DOHH2 (cell line): ENCODE data around the gene GNAS-AS1.

Experiments
- H3F3A ChIP-seq: fragments of 200-600 bp; sonication (generic), shearing (Covaris generic); 2 replicates; pipeline ENCODE4 v1.6.0; 2016; ENCODE audit warnings: antibody characterized with exemption, mild to moderate bottlenecking; ENCODE audit not compliant: control insufficient read depth, insufficient read depth
- H3K27ac ChIP-seq: fragments of 200-600 bp; sonication (generic); 2 replicates; pipeline ENCODE4 v1.5.1; 2014; ENCODE audit warnings: low read depth, mild to moderate bottlenecking, low read length, moderate library complexity
- H3K27me3 ChIP-seq: fragments of 200-600 bp; sonication (generic); 2 replicates; pipeline ENCODE4 v1.6.1; 2014; ENCODE audit warnings: mild to moderate bottlenecking, low read length, mixed read lengths; ENCODE audit not compliant: control insufficient read depth
- H3K36me3 ChIP-seq: fragments of 200-600 bp; sonication (generic); 2 replicates; pipeline ENCODE4 v1.6.1; 2014; ENCODE audit warnings: mild to moderate bottlenecking, low read length, moderate library complexity, mixed read lengths; ENCODE audit not compliant: control insufficient read depth
- H3K4me1 ChIP-seq: fragments of 200-600 bp; sonication (generic); 2 replicates; pipeline ENCODE4 v1.6.1; 2014; ENCODE audit warnings: mild to moderate bottlenecking, low read length, mixed read lengths; ENCODE audit not compliant: control insufficient read depth
- H3K4me2 ChIP-seq: fragments of 200-600 bp; sonication (generic); 2 replicates; pipeline ENCODE4 v1.6.0; 2014; ENCODE audit warnings: mild to moderate bottlenecking, low read length, moderate library complexity
- H3K4me3 ChIP-seq: fragments of 200-600 bp; sonication (generic); 2 replicates; pipeline ENCODE4 v1.5.1; 2014; ENCODE audit warnings: mild to moderate bottlenecking, low read length, mixed read lengths
- H3K79me2 ChIP-seq: fragments of 200-600 bp; sonication (generic); 2 replicates; pipeline ENCODE4 v1.6.1; 2014; ENCODE audit warnings: mild to moderate bottlenecking, low read length, mixed read lengths; ENCODE audit not compliant: control insufficient read depth
- H3K9me2 ChIP-seq: fragments of 200-600 bp; sonication (generic); replicated peaks from 2 replicates; pipeline ENCODE4 v1.6.1; 2014; ENCODE audit warnings: mild to moderate bottlenecking, low read length, mixed read lengths; ENCODE audit not compliant: control insufficient read depth
- H3K9me3 ChIP-seq: fragments of 200-600 bp; sonication (generic); 2 replicates; pipeline ENCODE4 v1.6.1; 2014; ENCODE audit warnings: antibody characterized with exemption, low read length, mixed read lengths; ENCODE audit not compliant: control insufficient read depth, insufficient read depth
- H4K20me1 ChIP-seq: fragments of 200-600 bp; sonication (generic); 2 replicates; pipeline ENCODE4 v1.6.0; 2014; ENCODE audit warnings: low read depth, mild to moderate bottlenecking, antibody characterized with exemption, low read length, moderate library complexity; ENCODE audit not compliant: control insufficient read depth, insufficient read depth
- CTCF ChIP-seq: fragments of 200-600 bp; sonication (generic); IDR thresholded peaks from one replicate; pipeline ENCODE4 v1.5.1; 2014; ENCODE audit warnings: antibody characterized with exemption, mild to moderate bottlenecking, low read depth, low read length; ENCODE audit not compliant: poor library complexity, severe bottlenecking
- EZH2phosphoT487 ChIP-seq: fragments of 200-600 bp; sonication (generic); IDR thresholded peaks from 2 replicates; pipeline ENCODE4 v1.6.1; 2017; ENCODE audit warnings: borderline replicate concordance, mild to moderate bottlenecking, antibody characterized with exemption, low read length, moderate library complexity, mixed read lengths

GNAS-AS1 gene

GRCh38 chr20:58843128-58843556 is 7.6 kb downstream of the GNAS-AS1 start:
- TF ChIP-seq EZH2phosphoT487 (no peak), CTCF (no peak)
- H3K4me3 ChIP-seq = no peak overlapping the region
- peaks cover 4% of the 10 kb centered on the region; the same call in 1 of the 2 replicates for H3K27me3 ChIP-seq
- no peaks in the 10 kb centered on the region for H3K4me1 ChIP-seq
- H4K20me1 ChIP-seq = 0 out of 2 replicates have a peak, but pooled peaks cover 3% of the 10 kb centered on the region
- H3K79me2 ChIP-seq = peaks cover 30% of the 10 kb centered on the region
- no peaks in the 10 kb centered on the region for H3K9me2 ChIP-seq
- no peaks in the 10 kb centered on the region for H3F3A ChIP-seq
- H3K9me3 ChIP-seq = no peaks in the 10 kb centered on the region
- peaks cover 3% of the 10 kb centered on the region; the same call in 1 of the 2 replicates for H3K36me3 ChIP-seq
- no peak overlapping the region for H3K4me2 ChIP-seq
- H3K27ac ChIP-seq = no peak overlapping the region

DNA sequence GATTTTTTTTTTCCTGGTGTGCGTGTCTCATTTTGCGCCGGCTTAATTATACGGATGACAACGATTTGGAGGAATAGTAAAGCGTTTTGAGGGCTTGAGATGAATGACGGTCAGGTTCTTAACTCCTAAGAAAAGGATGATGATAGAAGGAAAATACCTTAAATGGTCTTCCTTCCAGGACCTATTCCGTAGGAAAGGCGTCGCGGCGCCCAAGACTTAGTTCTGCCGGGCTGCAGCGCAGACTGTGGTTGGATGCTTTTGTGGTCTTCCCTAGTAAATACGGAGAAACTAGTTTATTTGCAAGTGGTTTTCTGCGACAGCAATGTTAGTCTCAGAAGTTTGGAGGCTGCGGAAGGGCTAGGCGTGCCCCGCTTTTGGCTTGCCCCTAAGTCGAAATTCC is 8.4 kb downstream of the GNAS-AS1 start:
- H3K4me3 ChIP-seq = no peak overlapping the region
- no peak overlapping the region for H3K27ac ChIP-seq
- no peaks in the 10 kb centered on the region for H3K4me1 ChIP-seq
- TF ChIP-seq EZH2phosphoT487 (no peak), CTCF (no peak)
- no peaks in the 10 kb centered on the region for H3K9me2 ChIP-seq
- H3K9me3 ChIP-seq = no peaks in the 10 kb centered on the region
- H3K36me3 ChIP-seq = peaks cover 2% of the 10 kb centered on the region; the same call in 1 of the 2 replicates
- peaks cover 4% of the 10 kb centered on the region; the same call in 1 of the 2 replicates for H3K27me3 ChIP-seq
- 0 out of 2 replicates have a peak, but pooled peaks cover 3% of the 10 kb centered on the region for H4K20me1 ChIP-seq
- H3F3A ChIP-seq = no peaks in the 10 kb centered on the region
- H3K79me2 ChIP-seq = peaks cover 30% of the 10 kb centered on the region
- H3K4me2 ChIP-seq = no peak overlapping the region

DNA sequence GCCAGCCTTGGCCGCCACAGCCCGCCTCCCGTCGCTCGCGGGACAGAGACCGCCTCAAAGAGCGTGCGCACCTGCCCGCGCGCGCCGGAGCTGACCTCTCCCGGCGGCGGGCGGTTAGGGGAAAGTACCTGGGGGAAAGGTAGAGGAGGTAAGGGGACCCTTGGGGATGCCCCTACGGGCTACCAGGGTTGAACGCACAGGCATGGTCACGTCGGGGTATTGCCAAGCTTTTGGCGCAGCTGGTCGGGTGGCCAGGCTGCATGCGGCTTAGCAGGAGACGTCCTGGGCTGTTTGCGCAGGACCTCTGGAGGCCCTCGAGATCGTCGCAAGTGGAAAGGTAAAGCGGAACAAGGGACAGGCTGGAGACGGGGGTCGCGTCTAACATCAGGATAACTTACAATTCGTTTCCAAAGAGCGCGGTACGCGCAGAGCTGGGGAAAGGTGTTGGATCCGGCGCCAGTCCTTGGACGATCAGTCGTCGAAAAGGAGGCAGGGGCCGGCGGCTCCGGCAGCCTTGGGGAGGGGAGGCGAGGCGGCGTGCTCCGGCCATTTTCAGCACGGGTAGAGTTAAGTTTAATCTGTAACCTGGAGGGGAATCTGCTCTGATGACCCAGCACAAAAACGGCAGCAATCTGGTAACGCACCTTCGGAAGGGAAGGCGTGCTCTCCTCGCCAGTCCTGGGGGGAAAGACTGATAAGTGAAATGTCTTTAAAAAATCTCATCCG is 9.0 kb downstream of the GNAS-AS1 start:
- no peaks in the 10 kb centered on the region for H3K9me3 ChIP-seq
- no peak overlapping the region for H3K27ac ChIP-seq
- no peaks in the 10 kb centered on the region for H3K9me2 ChIP-seq
- H3K36me3 ChIP-seq = peaks cover 2% of the 10 kb centered on the region; the same call in 1 of the 2 replicates
- H4K20me1 ChIP-seq = peaks cover 3% of the 10 kb centered on the region; the same call in 1 of the 2 replicates
- H3K27me3 ChIP-seq = peaks cover 4% of the 10 kb centered on the region; the same call in 1 of the 2 replicates
- H3K79me2 ChIP-seq = peaks cover 30% of the 10 kb centered on the region
- no peaks in the 10 kb centered on the region for H3F3A ChIP-seq
- no peak overlapping the region for H3K4me3 ChIP-seq
- TF ChIP-seq CTCF (no peak), EZH2phosphoT487 (no peak)
- no peak overlapping the region for H3K4me2 ChIP-seq
- no peaks in the 10 kb centered on the region for H3K4me1 ChIP-seq
